Smooth muscle cell (in vitro differentiated cells): ENCODE results near the gene TRAPPC2. TPM values are rescaled to one million over a fixed set of nuclear protein-coding genes. Genes with fewer than 3 reads are reported as not detected.

Experiments
- DNase-seq: peaks from one replicate; lab custom pipeline; 2025; ENCODE audit not compliant: unreplicated experiment; lab: John Stamatoyannopoulos, UW
- H2AFZ ChIP-seq: fragments of 200-600 bp; sonication (generic); 2 replicates; pipeline ENCODE4 v1.6.0; 2016; ENCODE audit warnings: antibody characterized with exemption, low read depth, mild to moderate bottlenecking
- H3F3A ChIP-seq: fragments of 200-600 bp; sonication (generic); 2 replicates; pipeline ENCODE4 v1.6.0; 2017; ENCODE audit warnings: antibody characterized with exemption, low read depth
- H3K27ac ChIP-seq: fragments of 200-600 bp; sonication (generic); 2 replicates; pipeline ENCODE4 v1.5.1; 2016; ENCODE audit warnings: low read depth, mild to moderate bottlenecking
- H3K27me3 ChIP-seq: fragments of 200-600 bp; sonication (generic); 2 replicates; pipeline ENCODE4 v1.6.1; 2016; ENCODE audit warnings: low read depth, mild to moderate bottlenecking
- H3K36me3 ChIP-seq: fragments of 200-600 bp; sonication (generic); 2 replicates; pipeline ENCODE4 v1.5.1; 2016; ENCODE audit warnings: low read depth
- H3K4me1 ChIP-seq: fragments of 200-600 bp; sonication (generic); 2 replicates; pipeline ENCODE4 v1.5.1; 2016; ENCODE audit warnings: low read depth
- H3K4me2 ChIP-seq: fragments of 200-600 bp; sonication (generic); 2 replicates; pipeline ENCODE4 v1.6.0; 2016; ENCODE audit warnings: mild to moderate bottlenecking
- H3K4me3 ChIP-seq: fragments of 200-600 bp; sonication (generic); 2 replicates; pipeline ENCODE4 v1.5.1; 2016; ENCODE audit warnings: mild to moderate bottlenecking
- H3K79me2 ChIP-seq: fragments of 200-600 bp; sonication (generic); 2 replicates; pipeline ENCODE4 v1.6.0; 2016; ENCODE audit warnings: low read depth, mild to moderate bottlenecking
- H3K9ac ChIP-seq: fragments of 200-600 bp; sonication (generic); 2 replicates; pipeline ENCODE4 v1.6.0; 2016; ENCODE audit warnings: low read depth
- H3K9me3 ChIP-seq: fragments of 200-600 bp; sonication (generic); replicated peaks from 2 replicates; pipeline ENCODE4 v1.5.1; 2016; ENCODE audit warnings: low read depth
- H4K20me1 ChIP-seq: fragments of 200-600 bp; sonication (generic); 2 replicates; pipeline ENCODE4 v1.6.0; 2016; ENCODE audit warnings: low read depth
- CTCF ChIP-seq: fragments of 200-600 bp; sonication (generic); IDR thresholded peaks from 2 replicates; pipeline ENCODE4 v1.5.1; 2017; ENCODE audit warnings: borderline replicate concordance, mild to moderate bottlenecking, antibody characterized with exemption; ENCODE audit not compliant: insufficient read depth, poor library complexity, severe bottlenecking
- WGBS: methylation state at CpG from one replicate; pipeline ENCODE4 v1.1.7; 2016; ENCODE audit warnings: low lambda C conversion rate; 5-methylcytosine and 5-hydroxymethylcytosine counted together
- polyA plus RNA-seq: library from polyadenylated mRNA; unstranded; fragments of >200 nt; fragmentation: Nextera tagmentation; extraction: Ambion mirVana; gene quantifications from 2 replicates; pipeline ENCODE4 v1.2.1, GENCODE V29; 2016
- total RNA-seq: library from RNA; depleted of rRNA; stranded (reverse); fragments of >200 nt; gene quantifications from 2 replicates; pipeline ENCODE4 v1.2.3, GENCODE V29; 2014

TRAPPC2 gene
- total and polyA plus RNA-seq, 2 experiments from 2014 or later = 6.1 to 9.5 TPM

GRCh38 chrX:13703135-13703534, 31.3 kb downstream of the TRAPPC2 start:
- H3K36me3 ChIP-seq = no peaks in the 10 kb centered on the region
- H4K20me1 ChIP-seq = peaks cover 85% of the 10 kb centered on the region
- peaks cover 18% of the 10 kb centered on the region for H3K4me1 ChIP-seq
- no peak overlapping the region for H3K4me3 ChIP-seq
- H3K9me3 ChIP-seq = no peaks in the 10 kb centered on the region
- no peaks in the 10 kb centered on the region for H3K27me3 ChIP-seq
- no peak overlapping the region for H3K9ac ChIP-seq
- no peak overlapping the region for H3K27ac ChIP-seq
- no peak for TF ChIP-seq CTCF
- H3K4me2 ChIP-seq = no peak overlapping the region
- 76% methylated on average over 3 of the region's 3 CpGs for WGBS
- H3F3A ChIP-seq = no peaks in the 10 kb centered on the region
- peaks cover 50% of the 10 kb centered on the region for H3K79me2 ChIP-seq
- no peak for DNase-seq
- H2AFZ ChIP-seq = no peak overlapping the region

- H3K9me3 ChIP-seq = no peaks in the 10 kb centered on the region
- peaks cover 18% of the 10 kb centered on the region for H3K4me1 ChIP-seq
- no peak for TF ChIP-seq CTCF
- H3K4me2 ChIP-seq = no peak overlapping the region
- no peaks in the 10 kb centered on the region for H3K27me3 ChIP-seq
- 57% methylated on average over 5 of the region's 5 CpGs for WGBS
- H3K9ac ChIP-seq = no peak overlapping the region
- no peak overlapping the region for H3K4me3 ChIP-seq
- no peaks in the 10 kb centered on the region for H3K36me3 ChIP-seq
- no peaks in the 10 kb centered on the region for H3F3A ChIP-seq
- no peak overlapping the region for H2AFZ ChIP-seq
- H3K27ac ChIP-seq = no peak overlapping the region
- H4K20me1 ChIP-seq = peaks cover 85% of the 10 kb centered on the region
- no peak for DNase-seq
- H3K79me2 ChIP-seq = peaks cover 59% of the 10 kb centered on the region
These were observed 32.2 kb downstream of the TRAPPC2 start for GRCh38 chrX:13702111-13702789.

- Histone ChIP-seq H3K4me3 (no peak overlapping the region), H3K9me3 (peaks cover 3% of the 10 kb centered on the region), H3K27me3 (no peaks in the 10 kb centered on the region), H4K20me1 (peaks cover 91% of the 10 kb centered on the region), H3K27ac (no peak overlapping the region), H3K4me2 (no peak overlapping the region), H2AFZ (no peak overlapping the region), H3K4me1 (peaks cover 18% of the 10 kb centered on the region), H3K9ac (no peak overlapping the region), H3F3A (no peaks in the 10 kb centered on the region), H3K36me3 (no peaks in the 10 kb centered on the region), H3K79me2 (peaks cover 72% of the 10 kb centered on the region)
- WGBS = 48% methylated on average over 4 of the region's 4 CpGs
- no peak for DNase-seq
- TF ChIP-seq CTCF = no peak
These were observed 34.0 kb downstream of the TRAPPC2 start for GRCh38 chrX:13700380-13700779.
